Stimulated activated CD8-positive, alpha-beta memory T cell treated with anti-CD3 and anti-CD28 coated beads, Interleukin-7, amount 100 ng/mL, for 48 hours (primary cell): ENCODE data around the gene SLC6A19.

ENCODE experiments used
- DNase-seq, 2 donors: peaks; one replicate each; pipeline ENCODE4 v3.0.0-alpha.2; 2020; ENCODE audit warnings: low read depth in 1 of 2; ENCODE audit errors: extremely low read depth in 1 of 2

Gene SLC6A19

DNA sequence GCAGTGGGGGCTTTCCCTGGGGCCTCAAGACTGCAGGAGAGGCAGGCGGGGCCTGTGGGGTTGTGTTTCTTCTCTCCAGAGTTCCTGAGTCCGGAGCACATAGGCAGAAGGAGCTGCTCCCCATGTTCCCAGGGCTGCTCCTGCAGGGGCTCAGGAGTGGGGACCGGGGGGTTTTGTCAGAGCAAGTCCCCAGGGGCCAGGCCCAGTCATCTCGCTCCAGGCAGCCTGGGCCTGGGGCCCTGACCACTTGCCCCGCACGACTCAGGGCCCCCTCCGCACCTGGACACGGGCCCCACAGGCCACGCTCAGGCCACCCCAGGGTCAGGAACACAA lies 22.0 kb upstream of the SLC6A19 start:
- no peak for DNase-seq

GRCh38 chr5:1180096-1180495 lies 21.3 kb upstream of the SLC6A19 start:
- DNase-seq, result no peak

- no peak for DNase-seq
Measured at GRCh38 chr5:1180841-1181271, 20.5 kb upstream of the SLC6A19 start.

- no peak for DNase-seq
Measured at GRCh38 chr5:1181451-1182359, 19.7 kb upstream of the SLC6A19 start.

GRCh38 chr5:1182360-1182632 lies 19.1 kb upstream of the SLC6A19 start:
- DNase-seq, result no peak

DNA sequence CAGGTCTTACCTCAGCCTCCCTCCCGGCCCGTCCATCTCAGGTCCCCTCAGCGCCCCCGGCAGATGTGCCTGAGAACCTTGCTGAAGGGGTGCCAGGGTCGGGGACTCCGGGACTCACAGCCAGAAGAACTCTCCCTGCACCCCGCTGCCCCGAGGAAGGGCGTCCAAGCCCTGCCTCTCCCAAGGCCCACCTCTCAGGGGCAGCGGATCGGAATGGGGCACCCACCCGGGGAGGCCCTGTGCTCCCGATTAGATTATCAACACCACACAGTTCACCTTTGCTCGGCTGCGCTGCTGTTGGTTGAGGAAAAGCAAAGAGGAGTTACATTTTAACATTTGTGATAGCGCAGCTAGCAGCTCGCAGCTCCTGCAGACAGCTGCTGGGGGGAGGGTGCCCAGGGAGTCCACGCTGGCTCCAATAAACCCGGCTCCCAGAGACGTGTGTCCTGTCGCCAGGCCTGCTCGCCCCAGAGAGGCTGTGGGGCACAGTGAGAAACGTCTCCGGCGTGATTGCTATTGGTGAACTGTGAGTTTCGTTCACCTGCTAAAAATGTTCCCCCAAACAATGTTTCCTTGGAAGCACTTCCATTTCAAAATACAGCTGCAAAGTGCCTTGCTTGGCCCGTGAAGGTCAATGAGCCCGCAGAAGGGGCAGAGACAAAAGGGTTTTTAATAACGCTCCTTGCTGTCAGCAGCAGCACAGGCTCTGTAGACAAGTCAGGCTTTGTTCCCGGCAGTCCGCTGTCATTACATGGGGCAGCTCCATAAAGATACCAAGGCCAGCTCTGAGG lies 18.6 kb upstream of the SLC6A19 start:
- no peak for DNase-seq

DNA sequence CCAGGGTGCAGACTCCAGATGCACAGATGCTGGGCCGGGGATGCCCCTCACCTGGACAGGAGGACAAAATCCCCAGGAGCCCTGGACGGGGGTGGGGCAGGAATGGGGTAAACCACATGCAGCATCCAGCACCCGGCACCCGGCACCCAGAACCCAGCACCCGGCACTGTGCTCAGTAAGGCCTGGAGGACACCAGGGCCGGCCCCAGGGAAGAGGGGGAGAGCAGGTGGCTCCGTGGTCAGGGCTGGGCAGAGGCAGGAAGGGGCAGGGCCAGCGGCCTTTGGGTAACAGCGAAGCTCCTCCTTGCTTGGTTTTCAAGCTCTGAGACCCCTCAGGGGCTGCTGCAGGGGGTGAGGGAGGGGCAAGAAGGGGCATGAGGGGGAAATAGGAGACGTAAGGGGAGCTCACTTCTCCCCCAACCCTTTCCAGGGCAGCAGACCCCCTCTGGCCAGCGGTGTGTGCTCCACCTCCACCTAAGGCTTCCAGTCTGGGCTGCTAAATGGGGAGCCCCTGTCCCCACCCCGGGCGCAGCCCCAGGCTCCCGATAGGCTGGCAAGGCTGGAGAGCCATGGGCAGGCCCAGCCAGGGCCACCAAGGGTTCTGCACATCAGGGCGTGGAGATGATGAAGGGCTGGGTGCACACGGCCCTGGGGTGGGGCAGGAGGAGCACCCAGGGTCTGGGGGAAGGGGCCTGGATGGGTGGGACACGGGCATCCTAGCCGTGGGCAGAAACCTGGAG lies 17.8 kb upstream of the SLC6A19 start:
- no peak for DNase-seq

GRCh38 chr5:1184163-1184470 lies 17.3 kb upstream of the SLC6A19 start:
- DNase-seq, result no peak

DNA sequence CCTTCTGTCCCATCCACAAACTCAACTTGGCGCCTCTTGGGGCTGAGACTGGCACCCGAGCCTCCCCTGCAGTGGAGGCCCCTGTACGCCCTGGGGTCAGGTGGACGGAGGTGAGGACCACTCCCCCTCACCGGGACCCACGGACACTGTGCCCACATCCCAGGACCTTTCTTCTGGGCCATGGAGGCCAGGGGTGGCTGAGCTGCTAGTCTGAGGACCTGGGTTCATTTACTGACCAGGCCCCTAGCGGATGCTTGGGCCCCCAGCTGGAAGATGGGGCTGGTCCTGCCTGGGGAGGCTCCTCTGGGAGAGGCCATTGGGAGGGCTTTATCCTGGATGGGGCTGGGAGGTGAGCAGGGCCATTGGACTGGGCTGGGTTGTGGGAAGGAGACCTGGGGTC lies 16.9 kb upstream of the SLC6A19 start:
- DNase-seq, result no peak

DNA sequence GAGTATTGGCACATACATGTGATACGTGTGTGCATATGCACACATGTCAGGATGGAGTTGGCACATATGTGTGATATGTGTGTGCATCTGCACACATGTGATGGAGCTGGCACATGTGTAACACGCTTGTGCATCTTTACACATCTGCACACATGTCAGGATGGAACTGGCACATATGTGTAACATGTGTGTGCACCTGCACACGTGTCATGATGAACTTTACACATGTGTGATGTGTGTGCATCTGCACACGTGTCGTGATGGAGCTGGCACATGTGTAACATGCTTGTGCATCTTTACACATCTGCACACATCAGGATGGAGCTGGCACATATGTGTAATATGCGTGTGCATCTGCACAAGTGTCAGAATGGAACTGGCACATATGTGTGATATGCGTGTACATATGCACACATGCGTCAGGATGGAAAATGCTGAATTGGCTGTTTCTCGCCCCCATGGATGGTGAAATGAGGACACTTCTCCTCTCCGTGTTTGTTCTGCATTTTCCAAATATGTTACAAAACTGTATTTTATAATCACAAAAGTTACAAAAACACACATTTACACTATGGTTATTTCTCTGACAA lies 16.3 kb upstream of the SLC6A19 start:
- DNase-seq, result no peak

- DNase-seq, result no peak
Measured at GRCh38 chr5:1185629-1186350, 15.6 kb upstream of the SLC6A19 start.

DNA sequence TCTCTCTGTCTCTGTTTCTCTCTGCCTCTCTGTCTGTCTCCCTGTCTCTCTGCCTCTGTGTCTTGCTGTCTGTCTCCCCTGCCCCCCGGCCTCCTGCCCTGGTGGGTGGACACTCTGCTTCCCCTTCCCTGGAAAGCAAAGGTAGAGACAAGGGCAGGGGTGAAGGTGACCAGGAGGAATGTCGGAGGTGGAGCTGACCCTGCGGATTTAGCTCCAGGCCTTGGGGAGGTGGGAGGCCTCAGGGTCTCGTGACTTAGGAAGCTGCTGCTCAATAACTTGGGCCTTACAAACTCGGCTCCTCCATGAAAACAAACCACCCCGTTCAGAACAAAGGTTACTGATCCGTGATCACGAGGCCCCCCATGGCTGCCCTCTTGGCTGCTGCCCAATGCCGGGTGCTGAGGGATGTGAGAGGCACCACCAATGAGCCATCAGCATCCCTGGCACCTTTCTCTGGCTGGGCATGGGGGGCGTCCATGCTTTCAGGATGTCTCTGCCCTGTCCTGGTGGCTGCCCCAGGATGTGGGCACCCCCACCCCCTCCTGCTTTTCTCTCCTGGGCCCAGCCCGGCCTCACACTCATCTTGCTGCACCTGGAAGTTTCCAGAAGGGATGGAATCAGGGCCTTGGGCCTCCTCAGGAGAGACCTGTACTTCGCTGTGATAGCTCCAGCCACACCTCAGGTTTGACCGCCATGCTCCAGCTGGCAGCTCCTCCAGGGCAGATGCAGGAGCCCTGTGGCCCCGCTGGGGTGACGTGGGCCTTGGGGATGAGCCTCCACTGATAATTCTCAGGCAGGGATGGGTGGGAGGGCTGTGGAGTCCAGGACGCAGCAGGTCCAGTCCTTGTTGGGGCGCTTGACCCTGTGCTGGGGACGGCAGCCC lies 14.8 kb upstream of the SLC6A19 start:
- DNase-seq, result no peak

DNA sequence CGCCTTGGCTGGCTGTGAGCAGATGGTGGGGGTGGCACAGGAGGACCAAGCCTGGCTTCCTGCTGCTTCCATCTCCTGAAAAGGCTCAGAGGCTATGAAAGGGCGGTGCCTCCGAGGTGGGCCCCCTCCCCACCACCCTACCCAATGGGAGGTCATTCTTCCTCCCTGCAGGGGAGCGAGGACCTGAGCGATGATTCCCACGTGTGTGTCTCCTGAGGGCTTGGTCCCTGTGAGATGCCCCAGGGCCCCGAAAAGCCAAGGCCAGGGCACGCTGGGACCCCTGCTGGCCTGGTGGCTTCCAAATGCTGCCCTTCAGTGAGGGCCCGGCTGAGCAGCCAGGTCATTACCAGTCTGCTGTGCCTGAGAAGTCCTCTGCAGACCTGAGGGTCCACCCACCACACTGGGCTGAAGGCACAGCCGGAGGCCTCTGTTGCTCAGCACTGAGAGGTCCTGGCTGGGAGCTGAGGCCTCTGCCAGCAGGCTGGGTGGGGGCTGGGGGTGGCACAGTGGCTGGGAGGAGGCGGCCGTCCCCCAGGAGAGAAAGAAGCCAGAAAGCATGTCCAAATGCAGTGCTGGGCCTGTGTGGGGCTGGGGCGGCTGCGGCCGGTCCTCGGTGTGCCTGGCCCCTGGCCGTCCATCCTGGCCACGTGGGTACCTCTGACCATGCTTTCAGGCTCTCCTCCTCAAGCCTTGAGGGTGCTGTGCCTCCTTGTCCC lies 14.0 kb upstream of the SLC6A19 start:
- DNase-seq, result no peak

GRCh38 chr5:1187950-1188334 lies 13.5 kb upstream of the SLC6A19 start:
- no peak for DNase-seq

GRCh38 chr5:1188464-1188863 lies 12.9 kb upstream of the SLC6A19 start:
- no peak for DNase-seq

DNA sequence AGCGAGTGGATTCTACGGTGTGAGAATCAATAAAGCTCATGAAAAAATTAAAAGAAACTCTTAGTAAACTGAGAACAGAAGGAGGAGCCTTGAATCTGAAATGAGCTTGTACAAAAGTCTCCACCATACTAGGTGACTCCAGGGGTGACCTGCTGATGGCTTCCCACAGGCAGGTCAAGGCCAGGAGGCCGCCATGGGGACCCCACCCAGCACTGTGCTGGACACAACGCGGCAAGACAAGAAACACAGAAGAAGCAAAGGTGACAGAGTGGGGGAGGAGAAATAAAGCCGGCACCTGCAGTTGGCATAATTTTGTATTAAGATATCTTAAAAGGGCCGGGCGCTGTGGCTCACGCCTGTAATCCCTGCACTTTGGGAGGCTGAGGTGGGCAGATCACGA lies 12.1 kb upstream of the SLC6A19 start:
- DNase-seq, result no peak

DNA sequence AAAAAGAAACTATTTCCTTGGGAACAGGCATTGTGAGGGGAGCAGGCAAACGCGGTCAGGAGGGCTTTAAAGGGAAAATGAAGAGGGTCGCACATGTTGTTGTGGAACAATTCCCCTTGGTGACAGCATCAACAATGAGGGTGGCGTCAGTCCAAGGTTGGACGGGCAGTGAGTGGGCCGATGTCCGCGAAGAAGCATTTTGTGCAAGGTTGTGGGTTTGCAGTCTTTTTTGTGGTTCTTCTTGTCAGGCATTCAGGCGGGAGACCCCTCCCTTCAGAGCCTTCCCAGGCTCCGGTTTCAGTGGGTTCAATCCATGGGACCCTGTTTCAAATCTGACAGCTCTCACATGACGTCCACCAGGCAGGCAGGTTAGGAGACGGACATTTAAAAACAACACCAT lies 11.1 kb upstream of the SLC6A19 start:
- DNase-seq, result no peak

- DNase-seq, result no peak
Measured at GRCh38 chr5:1190837-1191239, 10.6 kb upstream of the SLC6A19 start.

DNA sequence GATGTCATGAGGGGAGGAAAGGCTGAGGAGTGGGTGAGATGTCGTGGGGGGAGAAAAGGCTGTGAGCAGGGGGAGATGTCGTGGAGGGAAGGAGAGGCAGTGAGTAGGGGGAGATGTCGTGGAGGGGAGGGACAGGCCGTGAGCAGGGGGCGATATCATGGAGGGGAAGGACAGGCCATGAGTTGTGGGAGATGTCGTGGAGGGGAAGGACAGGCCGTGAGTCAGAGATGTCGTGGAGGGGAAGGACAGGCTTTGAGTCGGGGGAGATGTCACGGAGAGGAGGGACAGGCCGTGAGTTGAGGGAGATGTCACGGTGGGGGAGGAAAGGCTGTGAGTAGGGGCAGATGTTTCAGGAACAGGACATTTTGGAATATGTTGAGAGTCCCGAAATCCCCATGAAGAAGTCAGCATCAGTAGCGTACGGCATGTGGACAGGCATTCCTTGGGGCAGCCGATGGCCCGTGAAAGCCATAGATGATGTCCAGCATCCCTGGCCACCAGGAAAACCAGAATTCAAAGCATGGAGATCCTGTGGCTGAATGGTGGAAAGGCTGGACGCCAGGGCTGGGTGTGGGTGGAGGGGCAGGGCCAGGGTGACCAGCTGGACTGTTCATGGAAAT lies 8.3 kb upstream of the SLC6A19 start:
- no peak for DNase-seq
